HG02588 (cell line): Measurements from ENCODE around the gene TMEM132A.

Experiments used
- ATAC-seq: cut with Tn5 transposase; IDR thresholded peaks from one replicate; pipeline ENCODE4 v1.9.1; 2021; ENCODE audit warnings: mild to moderate bottlenecking, moderate library complexity; ENCODE audit not compliant: unreplicated experiment

Gene TMEM132A, protein sequence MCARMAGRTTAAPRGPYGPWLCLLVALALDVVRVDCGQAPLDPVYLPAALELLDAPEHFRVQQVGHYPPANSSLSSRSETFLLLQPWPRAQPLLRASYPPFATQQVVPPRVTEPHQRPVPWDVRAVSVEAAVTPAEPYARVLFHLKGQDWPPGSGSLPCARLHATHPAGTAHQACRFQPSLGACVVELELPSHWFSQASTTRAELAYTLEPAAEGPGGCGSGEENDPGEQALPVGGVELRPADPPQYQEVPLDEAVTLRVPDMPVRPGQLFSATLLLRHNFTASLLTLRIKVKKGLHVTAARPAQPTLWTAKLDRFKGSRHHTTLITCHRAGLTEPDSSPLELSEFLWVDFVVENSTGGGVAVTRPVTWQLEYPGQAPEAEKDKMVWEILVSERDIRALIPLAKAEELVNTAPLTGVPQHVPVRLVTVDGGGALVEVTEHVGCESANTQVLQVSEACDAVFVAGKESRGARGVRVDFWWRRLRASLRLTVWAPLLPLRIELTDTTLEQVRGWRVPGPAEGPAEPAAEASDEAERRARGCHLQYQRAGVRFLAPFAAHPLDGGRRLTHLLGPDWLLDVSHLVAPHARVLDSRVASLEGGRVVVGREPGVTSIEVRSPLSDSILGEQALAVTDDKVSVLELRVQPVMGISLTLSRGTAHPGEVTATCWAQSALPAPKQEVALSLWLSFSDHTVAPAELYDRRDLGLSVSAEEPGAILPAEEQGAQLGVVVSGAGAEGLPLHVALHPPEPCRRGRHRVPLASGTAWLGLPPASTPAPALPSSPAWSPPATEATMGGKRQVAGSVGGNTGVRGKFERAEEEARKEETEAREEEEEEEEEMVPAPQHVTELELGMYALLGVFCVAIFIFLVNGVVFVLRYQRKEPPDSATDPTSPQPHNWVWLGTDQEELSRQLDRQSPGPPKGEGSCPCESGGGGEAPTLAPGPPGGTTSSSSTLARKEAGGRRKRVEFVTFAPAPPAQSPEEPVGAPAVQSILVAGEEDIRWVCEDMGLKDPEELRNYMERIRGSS

DNA sequence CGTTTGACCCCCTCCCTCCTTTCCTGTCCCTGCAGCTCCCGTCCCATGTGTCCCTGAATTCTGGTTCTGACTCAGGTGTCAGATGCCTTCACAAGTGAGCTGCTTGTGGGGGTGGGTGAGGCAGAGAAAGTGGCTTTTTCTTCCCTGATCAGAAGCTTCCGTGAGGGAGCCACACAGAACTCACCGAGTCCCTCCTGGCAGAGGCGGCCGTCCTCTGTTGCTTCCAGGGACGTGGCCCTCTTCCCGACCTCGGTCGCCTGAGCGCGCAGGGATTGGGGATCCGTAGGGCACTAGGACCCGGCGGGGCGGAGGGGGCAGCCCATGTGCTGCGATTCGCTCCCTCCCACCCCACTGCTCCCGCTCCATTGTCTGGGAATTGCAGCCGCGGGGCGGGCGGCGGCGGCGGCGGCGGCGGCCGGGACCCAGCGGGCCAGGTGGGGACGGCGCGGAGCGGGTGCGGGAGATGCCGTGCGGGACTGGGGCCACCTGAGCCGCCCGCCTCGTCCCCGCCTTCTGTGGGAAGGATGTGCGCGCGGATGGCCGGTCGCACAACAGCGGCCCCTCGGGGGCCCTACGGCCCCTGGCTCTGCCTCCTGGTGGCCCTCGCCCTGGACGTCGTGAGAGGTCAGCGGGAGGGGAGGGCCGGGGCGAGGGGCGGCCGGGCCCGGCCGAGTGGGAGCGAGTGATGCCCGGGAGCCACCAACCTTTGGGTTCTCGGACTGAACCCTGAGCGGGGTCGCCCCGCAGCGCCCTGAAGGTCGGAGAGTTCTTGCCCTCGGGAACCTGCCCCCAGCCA, at the start of gene TMEM132A:
TSS of gene TMEM132A (plus strand) at position 351 of the 796 bp plus-strand sequence. CDS start at position 525, 174 bp downstream.
- ATAC-seq = no peak

DNA sequence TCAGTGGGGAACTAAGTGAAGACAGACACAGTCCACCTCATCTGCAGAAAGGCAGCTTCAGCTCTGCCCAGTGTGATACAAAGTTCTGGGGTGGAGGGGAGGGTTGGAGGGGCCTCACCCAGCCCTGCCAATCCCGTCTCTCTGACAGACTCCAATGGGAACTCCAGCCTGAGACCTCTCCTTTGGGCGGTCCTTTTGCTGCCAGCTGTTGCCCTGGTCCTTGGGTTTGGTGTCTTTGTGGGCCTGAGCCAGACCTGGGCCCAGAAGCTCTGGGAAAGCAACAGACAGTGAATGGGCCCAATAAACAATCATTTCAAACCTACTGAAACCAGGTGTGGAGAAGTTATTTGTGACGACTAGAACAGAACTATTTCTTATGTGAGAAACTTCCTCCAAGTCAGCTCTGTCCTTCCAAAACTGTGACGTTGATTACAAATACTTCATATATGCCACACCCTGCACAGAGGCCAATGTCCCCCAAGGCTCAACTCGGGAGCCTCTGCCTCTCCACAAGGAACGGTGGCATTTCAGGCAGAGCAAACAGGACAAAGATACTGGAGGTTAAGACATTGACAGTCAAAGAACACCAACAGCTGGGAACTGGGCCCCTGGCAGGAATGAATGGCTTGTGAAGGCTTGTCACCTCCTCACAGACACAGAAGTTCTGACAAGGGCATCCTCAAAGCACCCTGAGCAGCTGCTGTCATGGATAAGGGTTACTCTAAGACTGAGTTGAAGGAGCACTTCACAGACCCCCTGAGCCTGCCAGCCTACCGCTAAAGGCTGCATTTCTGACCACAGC, 48.7 kb upstream of the TMEM132A start:
- no peak for ATAC-seq

DNA sequence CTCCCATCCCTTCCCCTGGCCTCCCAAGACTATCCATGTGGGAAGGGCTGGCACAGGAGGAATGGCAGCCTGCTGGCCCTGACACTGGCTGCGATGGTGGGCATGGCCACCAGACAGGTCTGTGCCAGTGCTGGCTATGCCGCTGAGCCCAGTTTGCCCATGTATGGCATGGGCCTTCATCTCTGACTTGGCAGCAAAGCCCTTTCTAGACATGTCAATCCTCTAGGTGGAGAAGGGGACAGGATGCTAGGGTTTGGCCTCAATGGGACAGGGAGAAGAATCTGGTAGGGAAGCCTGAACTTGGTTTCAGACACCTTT, 48.1 kb upstream of the TMEM132A start:
- ATAC-seq = no peak

DNA sequence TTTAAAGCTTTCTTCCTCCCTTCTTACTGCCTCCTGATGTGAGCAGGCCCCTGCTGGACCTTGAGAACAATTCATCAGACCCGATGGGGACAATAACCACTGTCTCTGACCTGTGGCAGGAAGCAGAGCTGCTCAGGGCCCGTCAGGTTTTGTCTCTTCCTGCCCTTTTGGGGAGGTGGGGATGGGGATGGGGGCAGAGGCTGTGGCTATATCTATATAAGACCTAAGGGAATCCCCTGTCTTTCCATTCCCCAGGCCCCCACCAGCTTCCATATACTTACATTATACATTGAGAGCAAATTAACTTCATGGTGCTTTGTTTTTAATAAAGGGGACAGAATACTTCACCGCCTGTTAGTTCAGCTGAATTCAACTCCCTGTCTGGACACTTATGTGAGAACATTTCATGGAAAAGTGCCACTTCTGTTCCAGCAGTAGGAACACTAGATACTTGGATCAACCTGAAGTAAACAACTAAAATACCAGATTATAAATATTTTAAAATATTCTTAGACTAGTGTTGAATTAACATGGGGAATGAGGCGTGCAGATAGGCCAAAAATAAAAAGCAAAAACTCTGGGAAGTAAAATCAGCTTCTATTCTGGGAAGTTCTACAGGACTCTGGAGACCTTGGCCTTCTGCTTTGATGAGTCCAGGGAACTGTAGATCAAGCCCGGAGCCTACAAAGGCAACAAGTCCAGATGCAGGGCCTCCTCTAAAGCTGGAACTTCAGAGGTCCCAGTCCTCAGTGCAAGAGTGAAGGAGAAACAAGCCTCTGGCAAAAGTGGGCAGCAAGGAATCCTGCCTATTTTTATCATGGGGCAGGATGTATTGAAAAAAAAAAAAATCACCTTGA, 45.8 kb upstream of the TMEM132A start:
- no peak for ATAC-seq

DNA sequence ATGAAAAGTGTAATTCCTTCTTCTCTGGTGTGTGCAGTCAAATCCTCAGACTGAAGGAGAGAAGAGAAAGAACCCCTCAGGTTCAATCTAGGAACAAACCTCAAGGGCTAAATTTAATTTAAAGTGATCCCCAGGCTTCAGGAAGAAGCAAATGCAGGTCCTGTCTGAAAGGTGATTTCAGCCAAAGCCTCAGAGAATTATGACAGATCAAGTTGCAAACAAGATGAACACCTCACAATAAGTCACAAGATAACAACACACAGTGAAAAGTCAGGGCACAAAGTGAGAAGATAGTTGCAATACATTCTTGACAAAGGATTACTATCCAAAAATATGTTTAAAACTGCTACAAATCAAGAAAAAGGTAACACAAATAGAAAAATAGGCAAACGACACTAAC, 45.2 kb upstream of the TMEM132A start:
- ATAC-seq = no peak

DNA sequence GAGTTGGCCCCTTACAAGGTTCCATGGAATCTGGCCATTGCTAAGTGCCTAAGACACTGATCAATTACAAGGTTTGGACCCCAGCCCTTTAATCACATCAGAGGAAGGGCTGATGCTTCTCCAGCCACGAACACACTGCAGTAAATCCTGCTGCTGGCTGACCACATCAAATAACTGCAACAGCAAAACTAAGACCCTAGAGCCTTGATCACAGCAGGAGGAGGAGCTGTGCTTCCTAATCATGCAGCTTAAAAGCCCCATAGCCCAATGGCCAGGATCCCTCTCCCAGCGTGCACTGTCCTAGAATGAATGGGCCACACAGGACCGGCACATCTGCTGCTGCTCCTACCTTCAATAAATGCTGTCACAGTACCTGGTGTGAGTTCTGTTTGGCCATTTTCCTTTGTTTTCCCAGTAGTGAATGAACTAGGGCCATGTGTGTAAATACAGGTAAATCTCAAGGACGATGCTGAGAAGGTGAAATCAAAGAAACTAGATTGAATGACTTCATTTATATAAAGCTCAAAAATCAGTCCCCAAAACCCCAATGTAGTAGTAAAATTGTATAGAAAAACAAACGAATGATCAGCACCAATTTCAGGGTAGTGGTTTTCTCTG, 44.2 kb upstream of the TMEM132A start:
- ATAC-seq = no peak

DNA sequence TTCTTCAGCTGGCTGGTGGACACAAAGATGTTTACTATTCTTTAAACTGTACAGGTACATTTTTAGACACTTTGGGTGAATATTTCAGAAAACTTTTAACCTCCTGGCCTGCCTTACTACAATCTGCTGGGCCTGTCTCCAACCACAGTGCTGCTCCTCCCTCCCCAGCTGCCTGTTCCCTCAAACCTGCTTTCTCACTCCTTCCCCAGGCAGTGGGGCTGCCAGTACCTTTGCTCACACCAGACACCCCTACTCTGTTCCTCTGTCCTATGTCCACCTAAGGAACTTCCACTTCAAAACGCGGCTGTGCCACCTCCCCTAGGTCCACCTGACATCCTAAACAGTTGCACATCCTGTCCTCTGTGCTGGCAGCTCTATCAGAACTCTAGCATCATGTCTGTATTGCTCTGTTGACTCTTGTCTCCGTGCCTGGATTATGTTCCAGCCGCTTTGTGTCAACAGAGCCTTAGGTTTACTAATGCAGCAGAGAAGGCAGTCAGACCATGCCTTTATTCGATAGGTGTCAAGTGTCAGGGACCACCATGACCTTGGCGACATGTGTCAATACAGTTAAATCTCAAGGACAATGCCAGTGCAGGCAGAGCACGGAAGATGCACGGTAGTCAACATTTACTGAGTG, 43.5 kb upstream of the TMEM132A start:
- ATAC-seq = no peak

DNA sequence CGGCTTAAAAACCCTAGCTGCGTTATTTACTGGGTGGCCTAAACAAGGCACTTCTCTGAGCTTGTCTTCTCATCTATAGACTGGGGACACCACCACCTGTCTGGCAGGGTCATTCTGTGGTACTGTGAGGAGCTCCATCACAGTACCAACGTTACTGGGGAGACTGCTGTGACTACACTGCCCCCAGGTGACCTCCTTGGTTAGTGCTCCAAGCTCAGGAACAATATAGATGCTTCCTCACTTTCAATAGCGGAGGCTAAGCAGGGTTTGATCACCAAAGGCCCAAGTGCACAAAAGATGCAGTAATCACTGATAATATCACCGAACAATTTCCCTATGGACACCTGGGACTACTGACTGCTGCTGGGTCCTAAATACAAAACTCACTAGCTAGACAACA, 36.7 kb upstream of the TMEM132A start:
- no peak for ATAC-seq

DNA sequence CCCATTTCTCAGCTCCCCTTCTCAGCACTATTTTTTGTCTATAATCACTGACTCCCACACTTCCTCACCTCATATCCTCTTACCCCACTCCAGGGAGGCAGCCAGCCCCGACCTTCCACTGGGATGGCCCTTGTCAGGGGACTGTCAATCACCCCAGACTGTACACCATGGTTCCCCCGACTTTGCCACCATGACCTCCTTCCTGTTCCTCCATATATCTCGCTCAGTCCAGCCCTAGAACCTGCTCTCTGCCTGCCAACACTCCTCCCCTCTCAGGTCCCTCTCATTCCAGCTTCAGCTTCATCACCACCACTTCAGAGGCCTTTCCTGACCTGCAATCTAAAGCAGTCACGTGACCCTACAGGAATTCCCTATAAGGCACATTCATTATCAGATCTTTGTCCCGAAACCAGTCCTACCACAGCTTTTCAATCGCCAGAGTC, 34.4 kb upstream of the TMEM132A start:
- ATAC-seq = no peak

DNA sequence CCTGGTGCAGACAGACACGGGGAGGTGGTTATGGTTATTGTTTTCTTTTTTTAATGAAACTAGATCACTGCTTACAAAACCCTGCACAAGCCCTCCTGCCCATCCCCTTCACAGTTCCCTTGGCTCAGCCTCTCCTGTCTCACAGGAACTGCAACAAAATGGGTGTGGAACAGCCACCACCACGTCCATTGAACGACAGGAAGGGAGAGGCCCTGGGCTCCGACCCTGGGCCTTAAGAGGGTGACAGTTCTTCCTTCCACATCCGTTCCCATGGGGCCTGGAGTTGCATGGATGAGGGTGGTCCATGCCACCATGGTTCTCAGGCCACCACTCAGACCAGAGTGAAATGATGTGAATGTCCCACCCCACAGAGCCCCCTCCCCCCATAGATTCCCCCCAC, 33.6 kb upstream of the TMEM132A start:
- ATAC-seq = no peak

DNA sequence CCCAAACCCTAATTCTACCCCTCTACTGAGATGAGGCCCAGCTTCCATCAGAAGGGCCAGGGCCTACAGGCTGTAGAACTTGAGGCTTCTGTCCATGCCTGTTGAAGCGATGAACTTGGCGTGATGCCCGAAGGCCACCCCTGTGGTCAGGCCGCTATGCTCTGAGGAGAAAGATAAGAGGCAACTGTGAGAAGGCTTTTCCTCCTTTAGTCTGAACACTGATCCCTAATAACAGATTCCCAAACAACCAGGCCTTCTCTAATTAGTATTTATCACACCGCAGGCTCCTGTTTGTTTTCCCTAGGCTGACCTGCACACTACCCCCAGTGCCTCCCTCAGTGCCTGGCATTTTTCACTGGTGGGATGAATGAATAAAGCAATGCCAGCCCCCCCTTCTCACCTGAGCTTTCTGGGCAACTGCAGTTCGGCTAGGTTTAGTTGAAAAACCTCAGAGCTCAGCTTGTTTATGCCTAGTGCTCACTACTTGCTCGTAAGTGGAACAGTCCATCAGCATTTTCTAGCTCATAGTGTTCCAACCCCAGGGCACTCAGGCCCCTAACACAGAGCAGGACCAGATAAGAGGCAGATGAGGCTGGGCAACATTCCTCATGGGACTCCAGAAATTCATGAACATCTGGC, 33.0 kb upstream of the TMEM132A start:
- no peak for ATAC-seq

DNA sequence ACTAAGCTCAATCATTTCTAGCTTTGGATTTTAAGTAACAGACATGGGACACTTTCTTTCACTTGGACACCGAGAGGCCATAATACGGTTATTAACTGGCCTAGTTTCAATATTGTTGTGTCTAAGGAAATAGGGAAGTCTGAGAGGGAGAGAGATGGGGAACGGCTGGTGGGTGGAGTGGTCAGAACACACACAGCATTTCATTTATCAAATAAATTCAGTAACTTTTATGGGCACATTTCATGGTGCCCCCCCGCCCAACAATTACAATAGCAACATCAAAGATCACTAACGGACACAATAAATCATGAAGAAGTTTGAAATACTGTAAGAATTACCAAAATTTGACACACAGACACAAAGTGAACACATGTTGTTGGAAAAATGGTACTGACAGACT, 28.6 kb upstream of the TMEM132A start:
- no peak for ATAC-seq

DNA sequence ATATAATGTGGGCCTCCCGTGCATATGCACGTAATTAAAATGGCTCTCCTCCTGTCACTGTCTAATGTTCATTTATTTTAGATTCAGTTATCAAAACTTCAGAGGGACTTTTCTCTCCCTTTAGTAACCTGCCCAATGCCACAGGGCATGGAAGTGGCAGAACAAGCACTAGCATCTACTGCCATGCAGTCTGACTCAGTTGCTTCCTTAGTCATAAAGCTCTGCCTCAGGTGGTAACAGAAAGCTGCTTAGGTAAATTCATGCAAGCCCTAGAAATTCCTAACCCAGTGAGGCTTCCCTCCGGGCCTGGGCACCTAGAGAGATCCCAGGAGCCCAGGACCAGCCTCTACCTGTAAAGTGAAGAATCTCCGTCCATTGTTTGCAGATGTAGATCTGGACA, 26.8 kb upstream of the TMEM132A start:
- no peak for ATAC-seq

DNA sequence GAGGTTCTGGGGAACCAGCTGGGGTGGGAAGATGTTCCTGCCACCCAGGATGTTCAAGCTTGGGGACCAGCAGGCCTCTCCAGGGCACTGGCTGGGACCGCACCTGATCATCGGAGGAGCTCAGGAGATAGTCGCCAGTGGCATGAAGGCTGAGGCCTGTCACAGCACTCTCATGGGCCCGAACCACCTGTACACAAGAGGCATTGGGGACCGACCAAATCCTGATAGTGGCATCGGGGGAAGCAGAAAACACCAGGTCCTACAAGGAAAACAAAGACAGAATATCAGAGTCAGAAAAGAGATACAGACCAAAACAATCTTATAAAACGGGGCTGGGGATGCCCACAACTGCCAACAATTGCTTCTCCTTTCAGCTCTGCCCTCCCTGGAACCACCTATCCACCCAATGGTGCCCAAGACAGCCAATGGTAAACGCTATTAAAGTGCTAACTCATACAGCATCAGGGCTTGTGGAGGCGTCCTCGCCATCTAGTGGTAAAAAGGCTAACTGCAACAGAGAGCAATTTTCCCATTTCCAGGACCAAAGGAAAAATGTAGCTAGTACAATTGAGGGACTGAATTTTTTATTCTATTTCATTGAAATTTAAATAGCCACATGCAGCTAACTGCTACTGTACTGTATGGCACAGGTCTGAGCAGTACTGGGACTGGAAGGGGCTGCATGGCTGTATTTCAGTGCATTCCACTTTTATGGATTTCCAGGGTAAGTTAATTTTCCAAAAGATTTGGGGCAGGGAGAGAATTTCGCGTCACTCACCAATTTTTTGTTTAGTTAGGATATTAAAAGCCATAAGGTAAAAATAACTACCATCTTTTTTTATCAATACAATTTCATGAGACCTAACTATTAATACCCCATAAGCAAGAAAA, 25.0 kb upstream of the TMEM132A start:
- ATAC-seq = no peak

DNA sequence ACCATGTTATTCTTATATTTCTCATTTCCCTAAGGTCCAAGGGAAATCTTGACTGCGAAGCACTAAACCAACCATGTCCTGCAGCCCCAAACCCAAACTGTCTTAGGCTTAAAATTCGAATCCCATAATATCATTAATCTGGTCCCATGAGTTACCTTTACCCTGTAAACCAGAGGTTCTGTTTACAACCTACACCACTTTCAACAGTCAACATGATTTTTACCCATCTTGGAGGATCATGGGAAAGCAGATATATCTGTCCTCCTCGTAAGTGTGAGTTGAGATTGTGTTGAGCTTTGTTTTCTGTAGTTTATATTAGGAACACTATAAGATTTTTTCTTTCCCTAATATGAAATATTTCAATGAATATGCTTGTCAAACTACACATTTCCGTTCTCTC, 24.3 kb upstream of the TMEM132A start:
- no peak for ATAC-seq

DNA sequence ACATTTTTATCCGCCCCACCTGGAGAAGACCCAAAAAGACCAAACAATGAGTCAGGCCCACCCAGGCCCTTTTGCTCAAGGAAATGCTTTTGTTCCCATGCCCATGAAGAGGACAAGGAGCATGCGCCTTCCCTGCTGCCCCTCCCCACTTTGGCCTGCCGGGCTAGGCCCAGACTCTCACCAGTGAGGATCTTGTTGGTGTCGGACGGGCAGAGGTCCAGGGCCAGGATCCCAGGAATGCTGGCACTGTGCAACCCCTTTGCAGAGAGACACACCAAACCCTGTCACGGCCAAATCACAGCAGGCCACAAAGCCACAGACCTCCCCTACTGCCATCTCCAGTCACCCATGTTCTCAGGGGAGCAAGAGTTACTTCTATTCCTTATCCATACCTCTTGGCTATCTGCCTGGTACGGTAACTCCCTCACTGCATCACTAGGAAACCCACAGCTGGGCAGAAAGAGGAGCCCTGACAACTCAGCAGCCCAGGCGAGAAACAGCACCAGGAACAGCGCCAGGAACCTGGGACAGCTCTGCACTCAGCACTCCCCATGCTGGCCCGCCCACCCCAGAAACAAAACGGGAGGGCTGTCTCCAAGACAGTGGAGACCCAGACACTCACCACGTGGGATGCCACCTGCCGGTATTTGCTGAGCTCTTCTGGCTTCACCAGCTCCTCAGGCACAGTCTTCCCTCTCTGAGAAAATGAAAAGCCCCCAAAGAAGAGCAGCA, 23.4 kb upstream of the TMEM132A start:
- no peak for ATAC-seq
